Sigmoid colon (tissue), 7 donors: ENCODE results near the gene PICALM. TPM values are rescaled to one million over a fixed set of nuclear protein-coding genes. Genes with fewer than 3 reads are reported as not detected.

Experiments used
- DNase-seq: peaks from one replicate; pipeline ENCODE4 v3.0.0-alpha.2; 2019
- H3K27ac ChIP-seq, 4 donors: fragments of 200-600 bp; sonication (generic); one replicate each; pipeline ENCODE4 v1.5.1; 2016 to 2019; ENCODE audit warnings: mild to moderate bottlenecking in 1 of 4
- H3K27me3 ChIP-seq, 3 donors: fragments of 200-600 bp; sonication (generic); one replicate each; pipeline ENCODE4 v1.5.1; 2019; ENCODE audit warnings: mild to moderate bottlenecking in 1 of 3
- H3K36me3 ChIP-seq, 4 donors: fragments of 200-600 bp; sonication (generic); one replicate each; pipeline ENCODE4 v1.5.1; 2016 to 2019
- H3K4me1 ChIP-seq, 4 donors: fragments of 200-600 bp; sonication (generic); one replicate each; pipeline ENCODE4 v1.5.1; 2017 to 2019
- H3K4me3 ChIP-seq, 4 donors: fragments of 200-600 bp; sonication (generic); one replicate each; pipeline ENCODE4 v1.5.1; 2017 to 2019; ENCODE audit warnings: mild to moderate bottlenecking in 2 of 4, moderate library complexity in 1 of 4
- H3K9me3 ChIP-seq, 4 donors: fragments of 200-600 bp in 3 of 4; sonication (generic) in 3 of 4; one replicate each; pipeline versions ENCODE4 v1.5.1 to v1.6.1; 2013 to 2019
- CTCF ChIP-seq, 4 experiments: fragments of 450-650 bp in 3 of 4; fragments of 200-600 bp in 1 of 4; IDR thresholded peaks; one replicate each; pipeline ENCODE4 v1.5.1; 2016 to 2019; ENCODE audit warnings: antibody characterized with exemption in 4 of 4, mild to moderate bottlenecking in 3 of 4, moderate library complexity in 2 of 4
- EP300 ChIP-seq, 4 donors: sonication (generic); formaldehyde crosslinking; IDR thresholded peaks; one replicate each; pipeline ENCODE4 v1.6.1; 2017; ENCODE audit warnings: antibody characterized with exemption in 4 of 4
- POLR2A ChIP-seq, 2 donors: fragments of 450-650 bp; IDR thresholded peaks; one replicate each; pipeline ENCODE4 v1.6.1; 2016; ENCODE audit warnings: antibody characterized with exemption in 2 of 2, mild to moderate bottlenecking in 2 of 2, moderate library complexity in 2 of 2
- POLR2AphosphoS5 ChIP-seq, 4 donors: sonication (generic); formaldehyde crosslinking; IDR thresholded peaks; one replicate each; pipeline ENCODE4 v1.6.1; 2017; ENCODE audit warnings: antibody characterized with exemption in 4 of 4
- WGBS, 2 donors: extraction: QIAGEN DNeasy Blood & Tissue Kit; methylation state at CpG; one replicate each; pipeline ENCODE4 v1.1.7; 2013; 5-methylcytosine and 5-hydroxymethylcytosine counted together
- intact Hi-C: fragments of 100-400 bp; cut with DNase I; formaldehyde crosslinking; loops from one replicate; pipeline ENCODE4 v1.15.1; 2023
- polyA plus RNA-seq, 3 donors: library from polyadenylated mRNA; stranded (reverse); fragments of 200-250 nt; gene quantifications; one replicate each; pipeline ENCODE4 v1.2.3, GENCODE V29; 2013
- total RNA-seq, 4 donors: library from RNA; depleted of rRNA; stranded (reverse); fragments of >200 nt; gene quantifications; one replicate each; pipeline ENCODE4 v1.1.0, GENCODE V29; 2016
- donor health status: healthy with polysubstance abuse.
- donor health status: Bipolar disorder and iron deficiency.
- donor health status: healthy.

PICALM gene
- total and polyA plus RNA-seq, 7 donors, result 55.3 to 250 (median 213) TPM

GRCh38 chr11:86015699-86016098 is 53.2 kb downstream of the PICALM start:
- no peak for DNase-seq
- Histone ChIP-seq H3K4me3 (no peak overlapping the region), H3K9me3 (peaks cover 0 to 2% (median 0%) of the 10 kb centered on the region in 4 donors), H3K27ac (no peak overlapping the region), H3K27me3 (no peaks in the 10 kb centered on the region), H3K36me3 (peaks cover 0 to 59% (median 3%) of the 10 kb centered on the region in 4 donors), H3K4me1 (peaks cover 0 to 21% (median 9%) of the 10 kb centered on the region in 4 donors)
- 77 to 89% methylated on average over 4 of the region's 4 CpGs for WGBS, 2 donors
- no peak for TF ChIP-seq POLR2A (IDR thresholded peaks at IDR 0.05)
- no peak for TF ChIP-seq CTCF (IDR thresholded peaks at IDR 0.05)
- no peak for TF ChIP-seq EP300 (IDR thresholded peaks at IDR 0.05)
- TF ChIP-seq POLR2AphosphoS5 (IDR thresholded peaks at IDR 0.05), result no peak
- intact Hi-C loops, result no loop called here

- DNase-seq, result no peak
- Histone ChIP-seq H3K27me3 (no peaks in the 10 kb centered on the region), H3K36me3 (peaks cover 0 to 59% (median 0%) of the 10 kb centered on the region in 4 donors), H3K4me1 (peaks cover 0 to 21% (median 9%) of the 10 kb centered on the region in 4 donors), H3K9me3 (no peaks in the 10 kb centered on the region), H3K27ac (no peak overlapping the region), H3K4me3 (no peak overlapping the region)
- intact Hi-C loops, result no loop called here
- TF ChIP-seq POLR2AphosphoS5 (IDR thresholded peaks at IDR 0.05) (no peak), EP300 (IDR thresholded peaks at IDR 0.05) (no peak), POLR2A (IDR thresholded peaks at IDR 0.05) (no peak), CTCF (IDR thresholded peaks at IDR 0.05) (no peak)
- WGBS, 2 donors, result 71 to 78% methylated on average over 2 of the region's 2 CpGs
Observed at GRCh38 chr11:86014221-86014620, 54.7 kb downstream of the PICALM start.

- intact Hi-C loops, result no loop called here
- no peak for TF ChIP-seq POLR2A (IDR thresholded peaks at IDR 0.05)
- TF ChIP-seq CTCF (IDR thresholded peaks at IDR 0.05), result no peak
- no peak for TF ChIP-seq POLR2AphosphoS5 (IDR thresholded peaks at IDR 0.05)
- no peak for DNase-seq
- Histone ChIP-seq H3K27ac (no peak overlapping the region), H3K27me3 (no peaks in the 10 kb centered on the region), H3K4me3 (no peak overlapping the region), H3K36me3 (peaks cover 0 to 59% (median 0%) of the 10 kb centered on the region in 4 donors), H3K4me1 (peaks cover 0 to 21% (median 9%) of the 10 kb centered on the region in 4 donors), H3K9me3 (no peaks in the 10 kb centered on the region)
Observed at GRCh38 chr11:86013713-86014112, 55.2 kb downstream of the PICALM start.

GRCh38 chr11:86011175-86011574 is 57.7 kb downstream of the PICALM start:
- peaks cover 0 to 69% (median 14%) of the 10 kb centered on the region in 4 donors for H3K36me3 ChIP-seq

More at GRCh38 chr11:86011175-86011574, 57.7 kb downstream of the PICALM start:
- DNase-seq, result no peak
- Histone ChIP-seq H3K27ac (no peak overlapping the region), H3K27me3 (no peaks in the 10 kb centered on the region), H3K4me1 (peaks cover 0 to 16% (median 6%) of the 10 kb centered on the region in 4 donors), H3K9me3 (no peaks in the 10 kb centered on the region), H3K4me3 (no peak overlapping the region)
- intact Hi-C loops, result no loop called here
- TF ChIP-seq CTCF (IDR thresholded peaks at IDR 0.05) (no peak), EP300 (IDR thresholded peaks at IDR 0.05) (no peak), POLR2A (IDR thresholded peaks at IDR 0.05) (no peak), POLR2AphosphoS5 (IDR thresholded peaks at IDR 0.05) (no peak)
- 94 to 96% methylated on average over 1 of the region's 1 CpG for WGBS, 2 donors
